H9 (cell line): Measurements from ENCODE around the gene DENND4A. TPM values are rescaled to one million over a fixed set of nuclear protein-coding genes. Genes with fewer than 3 reads are reported as not detected.
A peak's percentile ranks its signal among the peaks of the same experiment; 100 is the strongest.

Experiments used
- DNase-seq: peaks from one replicate; pipeline ENCODE4 v3.0.0-alpha.2; 2017
- H2AFZ ChIP-seq: one replicate; pipeline ENCODE4 v1.6.1; 2013; ENCODE audit warnings: mild to moderate bottlenecking, low read length, control low read depth, moderate library complexity
- H2AK5ac ChIP-seq: 2 replicates; pipeline ENCODE4 v1.6.1; 2013; ENCODE audit warnings: low read length, control low read depth, mixed read lengths; ENCODE audit not compliant: insufficient read length
- H2BK120ac ChIP-seq: one replicate; pipeline ENCODE4 v1.6.1; 2013; ENCODE audit warnings: low read depth, mild to moderate bottlenecking, low read length, control low read depth, inconsistent platforms; ENCODE audit not compliant: poor library complexity, severe bottlenecking
- H2BK12ac ChIP-seq: 2 replicates; pipeline ENCODE4 v1.6.1; 2013; ENCODE audit warnings: low read length, control low read depth, mixed read lengths, low read depth; ENCODE audit not compliant: insufficient read length
- H2BK15ac ChIP-seq: 2 replicates; pipeline ENCODE4 v1.6.1; 2013; ENCODE audit warnings: low read depth, low read length, control low read depth
- H2BK20ac ChIP-seq: one replicate; pipeline ENCODE4 v1.6.1; 2013; ENCODE audit warnings: low read depth, mild to moderate bottlenecking, low read length, control low read depth, inconsistent platforms; ENCODE audit not compliant: poor library complexity, severe bottlenecking
- H2BK5ac ChIP-seq: 2 replicates; pipeline ENCODE4 v1.6.1; 2013; ENCODE audit warnings: low read length, control low read depth, mixed read lengths; ENCODE audit not compliant: insufficient read length
- H3K14ac ChIP-seq: 2 replicates; pipeline ENCODE4 v1.6.1; 2013; ENCODE audit warnings: low read length, control low read depth; ENCODE audit not compliant: insufficient read depth
- H3K18ac ChIP-seq: 2 replicates; pipeline ENCODE4 v1.6.1; 2013; ENCODE audit warnings: low read depth, mild to moderate bottlenecking, mixed read lengths, low read length, control low read depth; ENCODE audit not compliant: insufficient read length
- H3K23ac ChIP-seq: 2 replicates; pipeline ENCODE4 v1.6.1; 2013; ENCODE audit warnings: low read length, control low read depth, mixed read lengths, low read depth; ENCODE audit not compliant: insufficient read length
- H3K23me2 ChIP-seq: 2 replicates; pipeline ENCODE4 v1.6.1; 2013; ENCODE audit warnings: low read depth, mild to moderate bottlenecking, mixed read lengths, low read length, control low read depth; ENCODE audit not compliant: insufficient read length, poor library complexity, severe bottlenecking
- H3K27ac ChIP-seq: 2 replicates; pipeline ENCODE4 v1.5.1; 2013; ENCODE audit warnings: low read length, control low read depth, mixed read lengths, low read depth; ENCODE audit not compliant: insufficient read length
- H3K27me3 ChIP-seq: 2 replicates; pipeline ENCODE4 v1.6.1; 2013; ENCODE audit warnings: low read length, control low read depth, inconsistent platforms; ENCODE audit not compliant: insufficient read depth
- H3K4ac ChIP-seq: 2 replicates; pipeline ENCODE4 v1.6.1; 2013; ENCODE audit warnings: low read depth, mild to moderate bottlenecking, control low read depth, inconsistent platforms, low read length, moderate library complexity
- H3K4me1 ChIP-seq: 2 replicates; pipeline ENCODE4 v1.6.1; 2013; ENCODE audit warnings: low read length, control low read depth, inconsistent platforms; ENCODE audit not compliant: insufficient read depth
- H3K4me2 ChIP-seq: 2 replicates; pipeline ENCODE4 v1.6.1; 2013; ENCODE audit warnings: low read length, control low read depth, mixed read lengths; ENCODE audit not compliant: insufficient read length, insufficient read depth
- H3K56ac ChIP-seq: 2 replicates; pipeline ENCODE4 v1.6.1; 2013; ENCODE audit warnings: low read depth, mild to moderate bottlenecking, mixed read lengths, low read length, control low read depth; ENCODE audit not compliant: insufficient read length
- H3K79me1 ChIP-seq: 2 replicates; pipeline ENCODE4 v1.6.1; 2013; ENCODE audit warnings: low read depth, mild to moderate bottlenecking, moderate library complexity, low read length, control low read depth, inconsistent platforms; ENCODE audit not compliant: insufficient read depth, poor library complexity, severe bottlenecking
- H3K79me2 ChIP-seq: 2 replicates; pipeline ENCODE4 v1.6.1; 2013; ENCODE audit warnings: low read length, control low read depth, inconsistent platforms; ENCODE audit not compliant: insufficient read depth
- H3K9ac ChIP-seq: 2 replicates; pipeline ENCODE4 v1.6.1; 2013; ENCODE audit warnings: low read length, control low read depth, mixed read lengths; ENCODE audit not compliant: insufficient read length; ENCODE audit errors: extremely low read depth
- H3K9me3 ChIP-seq: one replicate; pipeline ENCODE4 v1.6.1; 2013; ENCODE audit warnings: low read depth, low read length, inconsistent platforms; ENCODE audit not compliant: control insufficient read depth
- H3T11ph ChIP-seq: one replicate; pipeline ENCODE4 v1.6.1; 2013; ENCODE audit warnings: mild to moderate bottlenecking, low read length, control low read depth, inconsistent platforms
- H4K20me1 ChIP-seq: one replicate; pipeline ENCODE4 v1.6.1; 2013; ENCODE audit not compliant: control insufficient read depth, insufficient read length, insufficient read depth
- H4K5ac ChIP-seq: 2 replicates; pipeline ENCODE4 v1.6.1; 2013; ENCODE audit warnings: low read depth, mild to moderate bottlenecking, mixed read lengths, low read length, control low read depth; ENCODE audit not compliant: insufficient read length
- H4K8ac ChIP-seq: replicated peaks from 2 replicates; pipeline ENCODE4 v1.6.1; 2013; ENCODE audit warnings: low read length, control low read depth, mixed read lengths, low read depth; ENCODE audit not compliant: insufficient read length
- H4K91ac ChIP-seq: 2 replicates; pipeline ENCODE4 v1.6.1; 2013; ENCODE audit warnings: low read depth, mild to moderate bottlenecking, moderate library complexity, mixed read lengths, low read length, control low read depth; ENCODE audit not compliant: insufficient read length
- H3K27ac Mint-ChIP-seq, 3 experiments: 2 replicates in 2 of 3; 3 replicates in 1 of 3; pipeline ENCODE4 v1.8.0; 2020 to 2021; ENCODE audit warnings: mixed read lengths in 3 of 3, mild to moderate bottlenecking in 1 of 3, moderate library complexity in 1 of 3
- H3K27me3 Mint-ChIP-seq: 2 replicates; pipeline ENCODE4 v1.8.0; 2021; ENCODE audit warnings: low read depth, mild to moderate bottlenecking, moderate library complexity, mixed read lengths
- H3K36me3 Mint-ChIP-seq, 3 experiments: 2 replicates in 2 of 3; 3 replicates in 1 of 3; pipeline ENCODE4 v1.8.0; 2020 to 2021; ENCODE audit warnings: low read depth in 3 of 3, mixed read lengths in 3 of 3; ENCODE audit not compliant: insufficient read depth in 1 of 3
- H3K4me1 Mint-ChIP-seq, 2 experiments: 2 replicates each; pipeline ENCODE4 v1.8.0; 2020; ENCODE audit warnings: mixed read lengths in 2 of 2
- H3K4me3 Mint-ChIP-seq, 2 experiments: 2 replicates in 1 of 2; 3 replicates in 1 of 2; pipeline ENCODE4 v1.8.0; 2020 to 2021; ENCODE audit warnings: mild to moderate bottlenecking in 2 of 2, mixed read lengths in 2 of 2, moderate library complexity in 1 of 2
- H3K9me3 Mint-ChIP-seq, 2 experiments: 2 replicates in 1 of 2; 3 replicates in 1 of 2; pipeline ENCODE4 v1.8.0; 2020; ENCODE audit warnings: mild to moderate bottlenecking in 2 of 2, mixed read lengths in 2 of 2, moderate library complexity in 1 of 2
- WGBS: extraction: QIAGEN DNeasy Blood & Tissue Kit; methylation state at CpG from one replicate; pipeline ENCODE4 v1.1.7; 2013; ENCODE audit warnings: missing lambda C conversion rate, low lambda C conversion rate, mixed read lengths; ENCODE audit not compliant: insufficient read length; ENCODE audit errors: extremely low coverage; 5-methylcytosine and 5-hydroxymethylcytosine counted together
- total RNA-seq: library from RNA; stranded (reverse); gene quantifications from 2 replicates; pipeline ENCODE4 v1.2.1, GENCODE V29; 2021
- TF ChIP-seq, protein P1 (sequence below): fragments of 200-600 bp; sonication (generic); conservative IDR thresholded peaks from 3 replicates; pipeline ENCODE4 v1.8.0; 2021; ENCODE audit warnings: antibody characterized with exemption, mild to moderate bottlenecking

The DENND4A gene
- total RNA-seq, 1 experiment from 2014 or later, result 4.7 TPM

DNA sequence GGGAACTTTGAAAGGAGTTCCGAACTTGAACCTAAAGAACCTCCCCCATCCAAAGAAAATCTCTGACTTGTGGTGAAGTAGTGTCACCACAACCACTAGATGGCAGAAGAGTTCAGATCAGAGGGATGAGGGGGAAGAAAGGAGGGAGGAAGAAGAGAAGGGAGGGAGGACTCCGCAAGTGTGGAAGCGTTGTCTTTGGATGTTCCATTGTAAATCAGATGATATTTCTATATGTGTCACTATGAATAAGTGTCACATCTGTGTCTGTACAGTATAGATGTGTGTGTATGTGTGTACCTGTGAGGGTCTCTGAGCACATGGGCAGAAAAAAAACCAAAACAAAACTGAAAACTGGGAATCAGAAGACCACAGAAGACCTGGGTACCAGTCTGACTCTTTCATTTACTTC, 153.4 kb downstream of the DENND4A start:
- Mint-ChIP-seq H3K36me3 (no peaks in the 10 kb centered on the region), H3K27ac (no peak overlapping the region; a peak in 1 of 7 replicates), H3K4me3 (no peak overlapping the region), H3K27me3 (no peaks in the 10 kb centered on the region), H3K4me1 (peaks cover 11 to 14% of the 10 kb centered on the region in 2 experiments), H3K9me3 (no peaks in the 10 kb centered on the region)
- Histone ChIP-seq H3K14ac (no peak overlapping the region), H2BK20ac (no peak overlapping the region), H3K23me2 (no peaks in the 10 kb centered on the region), H3K27ac (no peak overlapping the region), H4K5ac (no peak overlapping the region), H4K8ac (no peak overlapping the region), H3K4me2 (no peak overlapping the region), H2BK120ac (no peak overlapping the region), H3K79me2 (no peaks in the 10 kb centered on the region), H3K18ac (no peak overlapping the region), H3K27me3 (no peaks in the 10 kb centered on the region), H4K91ac (no peak overlapping the region), H2AK5ac (no peak overlapping the region), H3K23ac (no peak overlapping the region), H2BK15ac (no peak overlapping the region), H2BK5ac (no peak overlapping the region), H3K56ac (no peak overlapping the region), H3K9me3 (no peaks in the 10 kb centered on the region), H3K79me1 (no peaks in the 10 kb centered on the region), H2BK12ac (no peak overlapping the region), H3K4ac (no peak overlapping the region), H2AFZ (no peak overlapping the region), H3K4me1 (no peaks in the 10 kb centered on the region), H4K20me1 (no peaks in the 10 kb centered on the region), H3T11ph (no peak overlapping the region), H3K9ac (no peak overlapping the region)
- TF ChIP-seq, protein P1, sequence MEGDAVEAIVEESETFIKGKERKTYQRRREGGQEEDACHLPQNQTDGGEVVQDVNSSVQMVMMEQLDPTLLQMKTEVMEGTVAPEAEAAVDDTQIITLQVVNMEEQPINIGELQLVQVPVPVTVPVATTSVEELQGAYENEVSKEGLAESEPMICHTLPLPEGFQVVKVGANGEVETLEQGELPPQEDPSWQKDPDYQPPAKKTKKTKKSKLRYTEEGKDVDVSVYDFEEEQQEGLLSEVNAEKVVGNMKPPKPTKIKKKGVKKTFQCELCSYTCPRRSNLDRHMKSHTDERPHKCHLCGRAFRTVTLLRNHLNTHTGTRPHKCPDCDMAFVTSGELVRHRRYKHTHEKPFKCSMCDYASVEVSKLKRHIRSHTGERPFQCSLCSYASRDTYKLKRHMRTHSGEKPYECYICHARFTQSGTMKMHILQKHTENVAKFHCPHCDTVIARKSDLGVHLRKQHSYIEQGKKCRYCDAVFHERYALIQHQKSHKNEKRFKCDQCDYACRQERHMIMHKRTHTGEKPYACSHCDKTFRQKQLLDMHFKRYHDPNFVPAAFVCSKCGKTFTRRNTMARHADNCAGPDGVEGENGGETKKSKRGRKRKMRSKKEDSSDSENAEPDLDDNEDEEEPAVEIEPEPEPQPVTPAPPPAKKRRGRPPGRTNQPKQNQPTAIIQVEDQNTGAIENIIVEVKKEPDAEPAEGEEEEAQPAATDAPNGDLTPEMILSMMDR, result peak; percentile 88
- no peak for DNase-seq
- WGBS, result no CpG with 5 or more reads among the region's 3 CpGs
